Measurements from ENCODE around the gene STX2. TPM values are rescaled to one million over a fixed set of nuclear protein-coding genes. Genes with fewer than 3 reads are reported as not detected.

Gene STX2
- total and polyA plus RNA-seq, 2 donors (not counting 3 experiments of a cell fraction or from before 2014, with no cell fraction given): 26.2 to 32.6 TPM

- Histone ChIP-seq H3K79me2 (ENCODE audit: control insufficient read depth, insufficient read depth, low read length) (peaks cover 7% of the 10 kb centered on the region), H3K36me3 (ENCODE audit: control insufficient read depth in 2 of 2, extremely low read depth in 1 of 2, insufficient read depth in 2 of 2, low read length in 2 of 2) (peaks cover 3 to 7% of the 10 kb centered on the region in 2 experiments), H3K9ac (replicated peaks; ENCODE audit: extremely low read depth, insufficient read depth, low read length) (no peak overlapping the region), H3K4me1 (ENCODE audit: control insufficient read depth, extremely low read depth, insufficient read depth, low read length) (no peaks in the 10 kb centered on the region), H2AFZ (ENCODE audit: low read depth, low read length) (peak overlapping the region; percentile 29), H3K9me3 (replicated peaks; ENCODE audit: control insufficient read depth, insufficient read depth, low read length) (no peaks in the 10 kb centered on the region), H4K20me1 (replicated peaks; ENCODE audit: control insufficient read depth, extremely low read depth, insufficient read depth, low read length) (no peaks in the 10 kb centered on the region), H3K4me2 (ENCODE audit: insufficient read depth, low read length) (peak overlapping the region; percentile 88), H3K27me3 (ENCODE audit: control insufficient read depth in 2 of 2, insufficient read depth in 2 of 2, low read length in 2 of 2) (no peaks in the 10 kb centered on the region), H3K9me1 (replicated peaks; ENCODE audit: control insufficient read depth, extremely low read depth, insufficient read depth, low read length) (no peaks in the 10 kb centered on the region), H3K27ac (ENCODE audit: insufficient read depth, low read depth, low read length) (no peak overlapping the region), H3K4me3 (replicated peaks in 1 of 3; ENCODE audit: insufficient read depth in 1 of 3, low read depth in 1 of 3, low read length in 3 of 3) (peak overlapping the region; percentile 33 to 67 (median 66))
- dilution Hi-C loops (cut with MboI; ENCODE audit: extremely low pct_ligation_motif_present, low sequenced_read_pairs): no loop called here
- POLR2A ChIA-PET: no interaction called here
- DNase-seq (ENCODE audit: low read depth, low spot score) (peak; percentile 36), FAIRE-seq (peak; percentile 40)
- BruUV-seq (replicated peaks): no TSS peak
- intact Hi-C loops (cut with micrococcal nuclease): loop anchor here (1.0 to 5.0 kb wide), 2 partner anchors 53 to 58 kb away; partner anchors contain the start of gene RAN
- CTCF ChIA-PET: interaction anchor here (0.8 to 2.3 kb wide), 7 partner anchors 7 to 27 kb away, joined by 3 to 11 read pairs (median 4); no protein-coding TSS in a partner anchor
- no peak for TF ChIP-seq MYC (IDR thresholded peaks at IDR 0.05; ENCODE audit: low read depth, low read length)
- no peak for TF ChIP-seq POLR2A (IDR thresholded peaks at IDR 0.05; ENCODE audit: low read depth, low read length)
- TF ChIP-seq, protein P1, sequence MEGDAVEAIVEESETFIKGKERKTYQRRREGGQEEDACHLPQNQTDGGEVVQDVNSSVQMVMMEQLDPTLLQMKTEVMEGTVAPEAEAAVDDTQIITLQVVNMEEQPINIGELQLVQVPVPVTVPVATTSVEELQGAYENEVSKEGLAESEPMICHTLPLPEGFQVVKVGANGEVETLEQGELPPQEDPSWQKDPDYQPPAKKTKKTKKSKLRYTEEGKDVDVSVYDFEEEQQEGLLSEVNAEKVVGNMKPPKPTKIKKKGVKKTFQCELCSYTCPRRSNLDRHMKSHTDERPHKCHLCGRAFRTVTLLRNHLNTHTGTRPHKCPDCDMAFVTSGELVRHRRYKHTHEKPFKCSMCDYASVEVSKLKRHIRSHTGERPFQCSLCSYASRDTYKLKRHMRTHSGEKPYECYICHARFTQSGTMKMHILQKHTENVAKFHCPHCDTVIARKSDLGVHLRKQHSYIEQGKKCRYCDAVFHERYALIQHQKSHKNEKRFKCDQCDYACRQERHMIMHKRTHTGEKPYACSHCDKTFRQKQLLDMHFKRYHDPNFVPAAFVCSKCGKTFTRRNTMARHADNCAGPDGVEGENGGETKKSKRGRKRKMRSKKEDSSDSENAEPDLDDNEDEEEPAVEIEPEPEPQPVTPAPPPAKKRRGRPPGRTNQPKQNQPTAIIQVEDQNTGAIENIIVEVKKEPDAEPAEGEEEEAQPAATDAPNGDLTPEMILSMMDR (IDR thresholded peaks at IDR 0.05; ENCODE audit: extremely low read depth in 1 of 2, insufficient read depth in 1 of 2, low read depth in 1 of 2, low read length in 2 of 2): peak; percentile 78 to 85
- TF ChIP-seq, protein P2, sequence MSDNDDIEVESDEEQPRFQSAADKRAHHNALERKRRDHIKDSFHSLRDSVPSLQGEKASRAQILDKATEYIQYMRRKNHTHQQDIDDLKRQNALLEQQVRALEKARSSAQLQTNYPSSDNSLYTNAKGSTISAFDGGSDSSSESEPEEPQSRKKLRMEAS (IDR thresholded peaks at IDR 0.05; ENCODE audit: insufficient read depth, insufficient read length): no peak
- TF ChIP-seq EZH2 (IDR thresholded peaks at IDR 0.05; ENCODE audit: borderline replicate concordance, low read depth, low read length, severe bottlenecking): no peak
These were observed 20.1 kb downstream of the STX2 start for GRCh38 chr12:130818635-130819576.
